Measurements from ENCODE around the gene NSUN7. TPM values are rescaled to one million over a fixed set of nuclear protein-coding genes. Genes with fewer than 3 reads are reported as not detected.

Gene NSUN7
- polyA plus RNA-seq, 1 donor (not counting 4 experiments of a cell fraction or from before 2014, with no cell fraction given) = 0.03 TPM

DNA sequence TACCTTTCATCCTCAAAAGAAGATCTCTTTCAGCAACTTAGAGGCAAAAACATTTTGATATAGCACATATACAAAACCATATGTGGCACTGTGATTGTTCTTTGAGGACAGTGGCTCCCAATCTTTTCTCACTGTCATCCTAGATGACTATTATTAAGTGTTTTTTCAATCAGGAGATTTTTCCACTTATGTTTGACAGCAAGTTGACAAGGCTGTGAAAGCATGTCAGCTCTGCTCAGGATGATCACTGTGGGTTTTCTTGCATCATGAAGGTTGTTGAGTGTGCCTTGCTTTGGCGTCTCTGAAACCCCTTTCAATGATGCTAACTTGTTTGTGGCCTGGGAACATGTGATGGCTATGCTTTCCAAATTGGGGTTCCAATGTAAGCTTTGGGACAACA lies 20.2 kb upstream of the NSUN7 start:
- H2AFZ ChIP-seq (ENCODE audit: control insufficient read depth, low read length) = no peak overlapping the region
- no peaks in the 10 kb centered on the region for H3K9me3 ChIP-seq (ENCODE audit: control insufficient read depth, low read depth, low read length)
- FAIRE-seq (no peak), DNase-seq (ENCODE audit: low read depth, low spot score) (no peak)
- H3K79me2 ChIP-seq (ENCODE audit: control insufficient read depth, insufficient read depth, low read length) = no peaks in the 10 kb centered on the region
- H3K9ac ChIP-seq (ENCODE audit: control insufficient read depth, extremely low read depth, insufficient read depth, low read length) = no peak overlapping the region
- dilution Hi-C loops (cut with MboI; ENCODE audit: extremely low pct_ligation_motif_present, low sequenced_read_pairs) = no loop called here
- H3K27me3 ChIP-seq (ENCODE audit: control insufficient read depth, extremely low read depth, insufficient read depth, low read length) = no peaks in the 10 kb centered on the region
- H3K27ac ChIP-seq (ENCODE audit: control insufficient read depth, insufficient read depth, low read length) = no peak overlapping the region
- TF ChIP-seq, protein P1, sequence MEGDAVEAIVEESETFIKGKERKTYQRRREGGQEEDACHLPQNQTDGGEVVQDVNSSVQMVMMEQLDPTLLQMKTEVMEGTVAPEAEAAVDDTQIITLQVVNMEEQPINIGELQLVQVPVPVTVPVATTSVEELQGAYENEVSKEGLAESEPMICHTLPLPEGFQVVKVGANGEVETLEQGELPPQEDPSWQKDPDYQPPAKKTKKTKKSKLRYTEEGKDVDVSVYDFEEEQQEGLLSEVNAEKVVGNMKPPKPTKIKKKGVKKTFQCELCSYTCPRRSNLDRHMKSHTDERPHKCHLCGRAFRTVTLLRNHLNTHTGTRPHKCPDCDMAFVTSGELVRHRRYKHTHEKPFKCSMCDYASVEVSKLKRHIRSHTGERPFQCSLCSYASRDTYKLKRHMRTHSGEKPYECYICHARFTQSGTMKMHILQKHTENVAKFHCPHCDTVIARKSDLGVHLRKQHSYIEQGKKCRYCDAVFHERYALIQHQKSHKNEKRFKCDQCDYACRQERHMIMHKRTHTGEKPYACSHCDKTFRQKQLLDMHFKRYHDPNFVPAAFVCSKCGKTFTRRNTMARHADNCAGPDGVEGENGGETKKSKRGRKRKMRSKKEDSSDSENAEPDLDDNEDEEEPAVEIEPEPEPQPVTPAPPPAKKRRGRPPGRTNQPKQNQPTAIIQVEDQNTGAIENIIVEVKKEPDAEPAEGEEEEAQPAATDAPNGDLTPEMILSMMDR (optimal IDR thresholded peaks at IDR 0.05 in 1 of 3, IDR thresholded peaks at IDR 0.05 in 1 of 3, conservative IDR thresholded peaks at IDR 0.05 in 1 of 3; ENCODE audit: extremely low read depth in 1 of 3, insufficient read depth in 2 of 3, low read length in 3 of 3) = no peak
- TF ChIP-seq EZH2 (IDR thresholded peaks at IDR 0.05; ENCODE audit: low read length) = no peak
- no peaks in the 10 kb centered on the region for H4K20me1 ChIP-seq (ENCODE audit: control insufficient read depth, extremely low read depth, insufficient read depth, low read length)
- no peaks in the 10 kb centered on the region for H3K4me1 ChIP-seq (ENCODE audit: control insufficient read depth, extremely low read depth, insufficient read depth, low read length)
- no peak overlapping the region for H3K4me3 ChIP-seq (ENCODE audit: control insufficient read depth in 2 of 3, extremely low read depth in 1 of 3, insufficient read depth in 2 of 3, low read depth in 1 of 3, low read length in 3 of 3)
- no peaks in the 10 kb centered on the region for H3K9me1 ChIP-seq (ENCODE audit: control insufficient read depth, extremely low read depth, insufficient read depth, low read length)
- H3K4me2 ChIP-seq (ENCODE audit: control insufficient read depth, extremely low read depth, insufficient read depth, low read depth, low read length) = no peak overlapping the region
- no peaks in the 10 kb centered on the region for H3K36me3 ChIP-seq (ENCODE audit: control insufficient read depth in 2 of 2, extremely low read depth in 1 of 2, insufficient read depth in 2 of 2, low read length in 2 of 2)

DNA sequence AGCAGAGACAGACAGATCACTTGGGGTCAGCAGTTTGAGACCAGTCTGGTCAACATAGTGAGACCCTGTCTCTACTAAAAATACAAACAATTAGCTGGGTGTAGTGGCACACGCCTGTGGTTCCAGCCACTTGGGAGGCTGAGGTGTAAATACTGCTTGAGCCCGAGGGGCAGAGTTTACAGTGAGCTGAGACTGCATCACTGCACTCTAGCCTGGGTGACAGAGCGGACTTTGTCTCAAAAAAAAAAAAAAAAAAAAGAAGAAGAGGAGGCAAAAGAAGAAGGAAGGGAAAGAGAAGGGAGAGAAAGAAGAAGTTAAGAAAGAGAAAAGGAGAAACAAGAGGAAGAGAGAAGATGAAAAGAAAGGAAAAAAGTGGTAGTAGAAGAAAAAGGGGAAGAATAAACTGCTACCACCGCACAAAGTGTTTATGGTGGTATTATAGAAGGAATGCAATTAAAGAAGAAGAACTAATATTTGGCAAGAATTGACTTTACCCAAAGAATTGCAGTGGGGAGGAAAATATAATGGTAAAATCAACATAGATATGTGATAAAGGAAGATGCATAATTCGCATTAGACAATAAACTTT lies 19.6 kb upstream of the NSUN7 start:
- TF ChIP-seq, protein P1 (optimal IDR thresholded peaks at IDR 0.05 in 1 of 3, IDR thresholded peaks at IDR 0.05 in 1 of 3, conservative IDR thresholded peaks at IDR 0.05 in 1 of 3; ENCODE audit: extremely low read depth in 1 of 3, insufficient read depth in 2 of 3, low read length in 3 of 3) = no peak
- TF ChIP-seq EZH2 (IDR thresholded peaks at IDR 0.05; ENCODE audit: low read length) = no peak
- DNase-seq (ENCODE audit: low read depth, low spot score) (no peak), FAIRE-seq (no peak)
- Histone ChIP-seq H3K27me3 (ENCODE audit: control insufficient read depth, extremely low read depth, insufficient read depth, low read length) (no peaks in the 10 kb centered on the region), H3K4me2 (ENCODE audit: control insufficient read depth, extremely low read depth, insufficient read depth, low read depth, low read length) (no peak overlapping the region), H3K9me3 (ENCODE audit: control insufficient read depth, low read depth, low read length) (no peaks in the 10 kb centered on the region), H3K4me1 (ENCODE audit: control insufficient read depth, extremely low read depth, insufficient read depth, low read length) (no peaks in the 10 kb centered on the region), H4K20me1 (ENCODE audit: control insufficient read depth, extremely low read depth, insufficient read depth, low read length) (no peaks in the 10 kb centered on the region), H2AFZ (ENCODE audit: control insufficient read depth, low read length) (no peak overlapping the region), H3K9me1 (ENCODE audit: control insufficient read depth, extremely low read depth, insufficient read depth, low read length) (no peaks in the 10 kb centered on the region), H3K27ac (ENCODE audit: control insufficient read depth, insufficient read depth, low read length) (no peak overlapping the region), H3K9ac (ENCODE audit: control insufficient read depth, extremely low read depth, insufficient read depth, low read length) (no peak overlapping the region), H3K36me3 (ENCODE audit: control insufficient read depth in 2 of 2, extremely low read depth in 1 of 2, insufficient read depth in 2 of 2, low read length in 2 of 2) (no peaks in the 10 kb centered on the region), H3K79me2 (ENCODE audit: control insufficient read depth, insufficient read depth, low read length) (no peaks in the 10 kb centered on the region), H3K4me3 (ENCODE audit: control insufficient read depth in 2 of 3, extremely low read depth in 1 of 3, insufficient read depth in 2 of 3, low read depth in 1 of 3, low read length in 3 of 3) (no peak overlapping the region)
- dilution Hi-C loops (cut with MboI; ENCODE audit: extremely low pct_ligation_motif_present, low sequenced_read_pairs) = no loop called here

Data from keratinocyte (primary cell).